Dermis microvascular lymphatic vessel endothelial cell (primary cell): ENCODE results near the gene DNAJC17. TPM values are rescaled to one million over a fixed set of nuclear protein-coding genes. Genes with fewer than 3 reads are reported as not detected.

ENCODE experiments used
- DNase-seq, 2 donors: peaks; one replicate each; pipeline versions ENCODE4 v3.0.0 to v3.0.0-alpha.2; 2010; ENCODE audit warnings: low read depth in 2 of 2
- total RNA-seq: library from RNA; depleted of rRNA; stranded (reverse); fragments of >200 nt; gene quantifications from 2 replicates; pipeline ENCODE4 v1.2.1, GENCODE V29; 2014

Gene DNAJC17
- 16.4 and 22.6 TPM in 2 replicates for total RNA-seq

- DNase-seq: peak; percentile 95 to 99
Observed at GRCh38 chr15:40807028-40807887, at the start of gene DNAJC17, which contains the start of gene ZFYVE19. TSS of gene DNAJC17 (minus strand) at chr15:40807473. CDS start at chr15:40807446, 27 bp downstream. TSS of gene ZFYVE19 (plus strand) at chr15:40807089. CDS start at chr15:40807590, 501 bp downstream.

GRCh38 chr15:40856746-40857145 is 49.5 kb upstream of the DNAJC17 start:
- no peak for DNase-seq

- DNase-seq: no peak
Observed at GRCh38 chr15:40855706-40856234, 48.5 kb upstream of the DNAJC17 start.

- DNase-seq: no peak
Observed at GRCh38 chr15:40854161-40854560, 46.9 kb upstream of the DNAJC17 start.

GRCh38 chr15:40853241-40853890 is 46.1 kb upstream of the DNAJC17 start:
- DNase-seq: no peak

GRCh38 chr15:40852529-40852928 is 45.3 kb upstream of the DNAJC17 start:
- DNase-seq: no peak

GRCh38 chr15:40850576-40851112 is 43.4 kb upstream of the DNAJC17 start:
- no peak for DNase-seq

GRCh38 chr15:40847223-40847961 is 40.1 kb upstream of the DNAJC17 start:
- DNase-seq: no peak

- no peak for DNase-seq
Observed at GRCh38 chr15:40846841-40847222, 39.6 kb upstream of the DNAJC17 start.

GRCh38 chr15:40845511-40846284 is 38.4 kb upstream of the DNAJC17 start:
- DNase-seq: no peak

- DNase-seq: no peak
Observed at GRCh38 chr15:40845036-40845435, 37.8 kb upstream of the DNAJC17 start.

- DNase-seq: peak in 1 of 2 donors; percentile 28
Observed at GRCh38 chr15:40844696-40845030, 37.4 kb upstream of the DNAJC17 start.

GRCh38 chr15:40843885-40844695 is 36.8 kb upstream of the DNAJC17 start, which contains the start of gene SPINT1:
TSS of gene SPINT1 (plus strand) at chr15:40844048. CDS start at chr15:40844555, 507 bp downstream.
- DNase-seq: no peak

GRCh38 chr15:40843261-40843884 is 36.1 kb upstream of the DNAJC17 start:
- DNase-seq: no peak

- DNase-seq: no peak
Observed at GRCh38 chr15:40841741-40842140, 34.5 kb upstream of the DNAJC17 start.

- DNase-seq: no peak
Observed at GRCh38 chr15:40838756-40839155, 31.5 kb upstream of the DNAJC17 start.

GRCh38 chr15:40836020-40836419 is 28.7 kb upstream of the DNAJC17 start:
- no peak for DNase-seq

GRCh38 chr15:40832903-40833302 is 25.6 kb upstream of the DNAJC17 start:
- no peak for DNase-seq

- DNase-seq: no peak
Observed at GRCh38 chr15:40831861-40832260, 24.6 kb upstream of the DNAJC17 start.
